ENCODE data around the gene SLC6A17. TPM values are rescaled to one million over a fixed set of nuclear protein-coding genes. Genes with fewer than 3 reads are reported as not detected.

The SLC6A17 gene
- total RNA-seq, 2 donors from 2014 or later: 0.14 TPM

DNA sequence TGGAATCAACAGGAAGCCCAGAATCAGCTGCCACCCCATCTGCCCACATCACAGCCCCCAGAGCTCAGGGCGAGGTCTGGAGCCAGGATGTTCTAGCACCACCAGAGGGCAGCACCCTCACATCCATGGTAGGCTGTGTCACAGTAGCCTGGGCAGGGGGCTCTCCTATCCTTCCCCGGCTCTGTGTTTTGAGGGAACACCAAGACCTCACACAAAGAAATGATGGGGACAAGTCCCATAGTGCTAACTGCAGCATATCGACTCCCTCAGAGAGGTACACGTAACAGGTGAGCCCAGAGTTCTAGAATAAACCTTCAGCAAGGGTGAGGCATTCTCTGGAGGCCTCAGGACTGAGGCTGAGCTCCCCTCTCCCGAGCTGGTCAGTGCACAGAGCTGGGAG lies 57.5 kb downstream of the SLC6A17 start:
- no peak for ATAC-seq (ENCODE audit: insufficient number of reproducible peaks, low FRiP score, low read depth)
- H3K9me3 ChIP-seq: no peaks in the 10 kb centered on the region
- TF ChIP-seq CTCF (IDR thresholded peaks at IDR 0.05): peak; percentile 86

GRCh38 chr1:110208916-110209645 lies 58.8 kb downstream of the SLC6A17 start:
- no peaks in the 10 kb centered on the region for H3K27me3 ChIP-seq (replicated peaks; ENCODE audit: insufficient read depth)
- ATAC-seq (ENCODE audit: insufficient number of reproducible peaks, low FRiP score, low read depth) (no peak), DNase-seq (ENCODE audit: low spot score) (no peak)
- no peaks in the 10 kb centered on the region for H3K9me3 ChIP-seq
- H3K36me3 ChIP-seq: no peaks in the 10 kb centered on the region
- H3K4me1 ChIP-seq (ENCODE audit: control insufficient read depth in 1 of 2, low read depth in 2 of 2): peaks cover 0 to 40% of the 10 kb centered on the region in 2 donors
- TF ChIP-seq CTCF (IDR thresholded peaks at IDR 0.05): no peak
- H3K27ac ChIP-seq: peak overlapping the region; percentile 84 to 92
- H3K4me3 ChIP-seq: peak overlapping the region; percentile 89

More for the DNA sequence above, 57.5 kb downstream of the SLC6A17 start:
- Histone ChIP-seq H3K4me3 (no peak overlapping the region), H3K27ac (no peak overlapping the region), H3K36me3 (no peaks in the 10 kb centered on the region), H3K4me1 (ENCODE audit: control insufficient read depth in 1 of 2, low read depth in 2 of 2) (peaks cover 0 to 27% of the 10 kb centered on the region in 2 donors), H3K27me3 (replicated peaks; ENCODE audit: insufficient read depth) (no peaks in the 10 kb centered on the region)
- DNase-seq (ENCODE audit: low spot score): no peak

GRCh38 chr1:110209715-110210603 lies 59.7 kb downstream of the SLC6A17 start, which contains the start of gene KCNC4:
Gene KCNC4, plus strand, starts transcription at chr1:110210314. Its CDS starts 1,186 bp downstream, at chr1:110211500.
- Histone ChIP-seq H3K4me3 (peak within 1 kb of the TSS; percentile 89), H3K9me3 (no peaks in the 10 kb centered on the region), H3K4me1 (ENCODE audit: control insufficient read depth in 1 of 2, low read depth in 2 of 2) (peaks cover 0 to 48% of the 10 kb centered on the region in 2 donors), H3K27ac (peak within 1 kb of the TSS; percentile 84 to 92), H3K36me3 (no peaks in the 10 kb centered on the region), H3K27me3 (replicated peaks; ENCODE audit: insufficient read depth) (no peaks in the 10 kb centered on the region)
- peak; percentile 70 for ATAC-seq (ENCODE audit: insufficient number of reproducible peaks, low FRiP score, low read depth)
- DNase-seq (ENCODE audit: low spot score): peak; percentile 75
- TF ChIP-seq CTCF (IDR thresholded peaks at IDR 0.05): no peak

DNA sequence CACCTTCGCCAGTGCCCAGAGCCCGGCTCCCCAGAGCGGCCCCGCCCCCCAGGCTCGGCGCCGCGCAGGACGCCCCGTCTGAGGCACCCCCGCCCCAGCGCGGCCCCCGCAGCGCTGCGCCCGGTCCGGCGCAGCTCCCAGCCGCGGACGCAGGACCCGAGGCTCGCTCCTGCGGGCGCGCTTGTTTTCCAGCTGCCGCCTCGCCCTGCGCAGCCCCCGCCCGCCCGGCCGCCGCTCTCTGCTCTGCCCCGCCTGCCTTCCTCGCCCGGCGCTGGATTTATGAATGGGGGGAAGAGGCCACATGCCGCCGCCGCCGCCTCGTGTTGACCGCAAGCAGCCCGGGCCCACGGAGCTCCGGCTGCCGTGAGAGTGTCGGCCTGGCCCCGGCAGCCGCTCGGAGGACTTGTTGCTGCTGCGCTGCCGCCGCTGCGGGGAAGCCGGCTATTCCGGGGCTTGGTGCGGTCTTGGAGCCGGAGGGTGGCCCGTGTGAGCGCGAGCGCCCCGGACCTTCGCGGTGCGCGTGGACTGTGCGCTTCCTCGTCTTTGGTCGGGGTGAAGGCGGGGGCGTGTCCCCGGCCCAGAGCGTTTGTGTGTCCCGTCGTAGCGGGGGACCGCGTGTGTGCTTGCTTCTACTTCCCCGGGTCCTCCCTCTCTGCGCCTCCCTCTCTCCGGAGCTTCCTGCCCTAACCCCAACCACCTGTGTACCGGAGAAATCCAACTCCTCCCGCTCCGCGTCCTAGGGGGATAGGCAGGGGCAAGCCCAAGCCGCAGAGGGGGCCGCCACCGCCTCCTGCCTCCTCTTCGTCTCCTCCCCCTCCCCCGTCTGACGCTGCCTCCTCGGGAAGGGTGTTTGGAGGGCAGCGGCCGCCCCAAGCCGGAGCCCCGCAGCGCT lies 60.6 kb downstream of the SLC6A17 start:
- no peak for TF ChIP-seq CTCF (IDR thresholded peaks at IDR 0.05)
- Histone ChIP-seq H3K4me3 (peak overlapping the region; percentile 89), H3K27me3 (replicated peaks; ENCODE audit: insufficient read depth) (no peaks in the 10 kb centered on the region), H3K9me3 (no peaks in the 10 kb centered on the region), H3K27ac (peak overlapping the region; percentile 52 to 84), H3K36me3 (no peaks in the 10 kb centered on the region), H3K4me1 (ENCODE audit: control insufficient read depth in 1 of 2, low read depth in 2 of 2) (peaks cover 0 to 57% of the 10 kb centered on the region in 2 donors)
- DNase-seq (ENCODE audit: low spot score) (no peak), ATAC-seq (ENCODE audit: insufficient number of reproducible peaks, low FRiP score, low read depth) (peak; percentile 14)

Measured in thoracic aorta (tissue), 2 donors.